ENCODE data around the gene ZNF497. TPM values are rescaled to one million over a fixed set of nuclear protein-coding genes. Genes with fewer than 3 reads are reported as not detected.

The ZNF497 gene
- total and polyA plus RNA-seq, 2 donors, result 0.73 to 2.1 TPM

GRCh38 chr19:58367698-58368454 is 5.3 kb upstream of the ZNF497 start:
- Histone ChIP-seq H3K4me3 (ENCODE audit: low read depth, low read length) (no peak overlapping the region), H3K4me1 (ENCODE audit: insufficient read depth) (no peaks in the 10 kb centered on the region), H3K27ac (ENCODE audit: low read depth) (no peak overlapping the region), H3K36me3 (ENCODE audit: insufficient read depth) (no peaks in the 10 kb centered on the region)
- DNase-seq (ENCODE audit: extremely low spot score), result no peak
- WGBS, result 38% methylated on average over 106 of the region's 106 CpGs

GRCh38 chr19:58366585-58367430 is 4.3 kb upstream of the ZNF497 start:
- WGBS, result 88% methylated on average over 32 of the region's 32 CpGs

GRCh38 chr19:58364146-58364545 is 1.6 kb upstream of the ZNF497 start:
- Histone ChIP-seq H3K27ac (ENCODE audit: low read depth) (no peak overlapping the region), H3K4me3 (ENCODE audit: low read depth, low read length) (no peak overlapping the region), H3K36me3 (ENCODE audit: insufficient read depth) (no peaks in the 10 kb centered on the region), H3K4me1 (ENCODE audit: insufficient read depth) (no peaks in the 10 kb centered on the region)
- no peak for DNase-seq (ENCODE audit: extremely low spot score)
- 73% methylated on average over 5 of the region's 5 CpGs for WGBS

More at GRCh38 chr19:58366585-58367430, 4.3 kb upstream of the ZNF497 start:
- no peaks in the 10 kb centered on the region for H3K4me1 ChIP-seq (ENCODE audit: insufficient read depth)
- H3K4me3 ChIP-seq (ENCODE audit: low read depth, low read length), result no peak overlapping the region
- no peak for DNase-seq (ENCODE audit: extremely low spot score)
- H3K27ac ChIP-seq (ENCODE audit: low read depth), result no peak overlapping the region
- no peaks in the 10 kb centered on the region for H3K36me3 ChIP-seq (ENCODE audit: insufficient read depth)

GRCh38 chr19:58361900-58362271 is 665 bp downstream of the ZNF497 start:
- Histone ChIP-seq H3K4me3 (ENCODE audit: low read depth, low read length) (peak overlapping the region; percentile 63), H3K27ac (ENCODE audit: low read depth) (peak overlapping the region; percentile 97), H3K4me1 (ENCODE audit: insufficient read depth) (no peaks in the 10 kb centered on the region), H3K36me3 (ENCODE audit: insufficient read depth) (no peaks in the 10 kb centered on the region)
- WGBS, result 1% methylated on average over 28 of the region's 28 CpGs
- no peak for DNase-seq (ENCODE audit: extremely low spot score)

- H3K27ac ChIP-seq (ENCODE audit: low read depth), result no peak overlapping the region
- no peaks in the 10 kb centered on the region for H3K36me3 ChIP-seq (ENCODE audit: insufficient read depth)
- no peaks in the 10 kb centered on the region for H3K4me1 ChIP-seq (ENCODE audit: insufficient read depth)
- DNase-seq (ENCODE audit: extremely low spot score), result no peak
- WGBS, result 60% methylated on average over 19 of the region's 19 CpGs
- H3K4me3 ChIP-seq (ENCODE audit: low read depth, low read length), result no peak overlapping the region
Measured at GRCh38 chr19:58357481-58358145, 4.9 kb downstream of the ZNF497 start.

GRCh38 chr19:58356766-58357480 is 5.6 kb downstream of the ZNF497 start:
- WGBS, result 15% methylated on average over 75 of the region's 75 CpGs
- Histone ChIP-seq H3K4me1 (ENCODE audit: insufficient read depth) (no peaks in the 10 kb centered on the region), H3K27ac (ENCODE audit: low read depth) (no peak overlapping the region), H3K4me3 (ENCODE audit: low read depth, low read length) (peak overlapping the region; percentile 8), H3K36me3 (ENCODE audit: insufficient read depth) (no peaks in the 10 kb centered on the region)
- DNase-seq (ENCODE audit: extremely low spot score), result no peak

- DNase-seq (ENCODE audit: extremely low spot score), result no peak
- no peaks in the 10 kb centered on the region for H3K4me1 ChIP-seq (ENCODE audit: insufficient read depth)
- H3K4me3 ChIP-seq (ENCODE audit: low read depth, low read length), result peak overlapping the region; percentile 8
- WGBS, result 8% methylated on average over 94 of the region's 94 CpGs
- no peaks in the 10 kb centered on the region for H3K36me3 ChIP-seq (ENCODE audit: insufficient read depth)
- H3K27ac ChIP-seq (ENCODE audit: low read depth), result no peak overlapping the region
Measured at GRCh38 chr19:58355908-58356765, 6.4 kb downstream of the ZNF497 start.

- WGBS, result 91% methylated on average over 10 of the region's 10 CpGs
- DNase-seq (ENCODE audit: extremely low spot score), result no peak
- Histone ChIP-seq H3K4me3 (ENCODE audit: low read depth, low read length) (no peak overlapping the region), H3K4me1 (ENCODE audit: insufficient read depth) (no peaks in the 10 kb centered on the region), H3K36me3 (ENCODE audit: insufficient read depth) (no peaks in the 10 kb centered on the region), H3K27ac (ENCODE audit: low read depth) (no peak overlapping the region)
Measured at GRCh38 chr19:58355215-58355796, 7.2 kb downstream of the ZNF497 start.

GRCh38 chr19:58354478-58355030 is 8.0 kb downstream of the ZNF497 start:
- no peaks in the 10 kb centered on the region for H3K4me1 ChIP-seq (ENCODE audit: insufficient read depth)
- H3K4me3 ChIP-seq (ENCODE audit: low read depth, low read length), result no peak overlapping the region
- H3K27ac ChIP-seq (ENCODE audit: low read depth), result no peak overlapping the region
- WGBS, result 62% methylated on average over 6 of the region's 6 CpGs
- H3K36me3 ChIP-seq (ENCODE audit: insufficient read depth), result no peaks in the 10 kb centered on the region
- DNase-seq (ENCODE audit: extremely low spot score), result no peak

- H3K27ac ChIP-seq (ENCODE audit: low read depth), result no peak overlapping the region
- H3K36me3 ChIP-seq (ENCODE audit: insufficient read depth), result no peaks in the 10 kb centered on the region
- H3K4me1 ChIP-seq (ENCODE audit: insufficient read depth), result no peaks in the 10 kb centered on the region
- no peak overlapping the region for H3K4me3 ChIP-seq (ENCODE audit: low read depth, low read length)
- 87% methylated on average over 15 of the region's 15 CpGs for WGBS
- DNase-seq (ENCODE audit: extremely low spot score), result no peak
Measured at GRCh38 chr19:58353717-58354477, 8.7 kb downstream of the ZNF497 start.

GRCh38 chr19:58352760-58353671 is 9.5 kb downstream of the ZNF497 start, which contains the start of gene A1BG:
Gene A1BG, minus strand, starts transcription at chr19:58353492. Its CDS starts 55 bp downstream, at chr19:58353437.
- no peaks in the 10 kb centered on the region for H3K36me3 ChIP-seq (ENCODE audit: insufficient read depth)
- WGBS, result 82% methylated on average over 26 of the region's 26 CpGs
- no peak within 1 kb of the TSS for H3K4me3 ChIP-seq (ENCODE audit: low read depth, low read length)
- DNase-seq (ENCODE audit: extremely low spot score), result no peak
- H3K27ac ChIP-seq (ENCODE audit: low read depth), result no peak within 1 kb of the TSS
- H3K4me1 ChIP-seq (ENCODE audit: insufficient read depth), result no peaks in the 10 kb centered on the region
